GM12878 (cell line): ENCODE data around the gene WRAP73. TPM values are rescaled to one million over a fixed set of nuclear protein-coding genes. Genes with fewer than 3 reads are reported as not detected.
A peak's percentile ranks its signal among the peaks of the same experiment; 100 is the strongest.

Experiments
- ATAC-seq: fragments of 200-7000 bp; cut with Tn5 transposase; 3 replicates; pipeline ENCODE4 v1.9.1; 2020; ENCODE audit warnings: mild to moderate bottlenecking, moderate library complexity
- BruUV-seq: library from RNA; stranded (reverse); fragments of 400-500 nt; replicated peaks from 2 replicates; lab custom pipeline; 2021; lab: Mats Ljungman, UMichigan
- CTCF ChIA-PET: fragments of 300-600 bp; sonication (Branson Sonifier 250); formaldehyde crosslinking; extraction: SDS; loops from one replicate; lab custom pipeline; 2021; ENCODE audit warnings: inconsistent platforms; lab: Yijun Ruan, JAX
- POLR2A ChIA-PET: fragments of 350-600 bp; formaldehyde crosslinking; extraction: SDS; loops from one replicate; lab custom pipeline; 2021; ENCODE audit warnings: inconsistent platforms; lab: Charles Lee
- RAD21 ChIA-PET: fragments of 300-600 bp; sonication (Branson Sonifier 250); formaldehyde crosslinking; loops from one replicate; lab custom pipeline; 2023; ENCODE audit warnings: antibody characterized with exemption; ENCODE audit not compliant: unreplicated experiment; lab: Charles Lee
- SMC1A ChIA-PET: fragments of 300-600 bp; sonication (Branson Sonifier 250); formaldehyde crosslinking; loops from one replicate; lab custom pipeline; 2023; ENCODE audit not compliant: unreplicated experiment, uncharacterized antibody; lab: Charles Lee
- DNase-seq: peaks from one replicate; pipeline ENCODE4 v3.0.0-alpha.2; 2011; ENCODE audit warnings: low read depth, low spot score
- FAIRE-seq: peaks from 3 replicates; lab custom pipeline; 2011; peaks lifted over from hg19 to GRCh38; lab: Jason Lieb, UNC
- H2AFZ ChIP-seq: 2 replicates; pipeline ENCODE4 v1.6.0; 2011; ENCODE audit warnings: low read depth, low read length, control low read depth; ENCODE audit not compliant: control insufficient read depth
- H3K27ac ChIP-seq: 2 replicates; pipeline ENCODE4 v1.5.1; 2011; ENCODE audit warnings: control low read depth; ENCODE audit not compliant: control insufficient read depth, insufficient read depth
- H3K27me3 ChIP-seq, 2 experiments: replicated peaks in 1 of 2; 2 replicates each; pipeline versions ENCODE4 v1.6.0 to v1.6.1; 2011; ENCODE audit warnings: low read length in 1 of 2; ENCODE audit not compliant: control insufficient read depth in 2 of 2, insufficient read depth in 2 of 2
- H3K36me3 ChIP-seq, 2 experiments: 2 replicates each; pipeline ENCODE4 v1.5.1; 2011; ENCODE audit warnings: low read length in 1 of 2; ENCODE audit not compliant: control insufficient read depth in 2 of 2, insufficient read depth in 2 of 2
- H3K4me1 ChIP-seq: 2 replicates; pipeline ENCODE4 v1.6.1; 2011; ENCODE audit warnings: mild to moderate bottlenecking, low read length, moderate library complexity, mixed read lengths; ENCODE audit not compliant: control insufficient read depth, insufficient read depth
- H3K4me2 ChIP-seq: 2 replicates; pipeline ENCODE4 v1.6.0; 2011; ENCODE audit warnings: control low read depth; ENCODE audit not compliant: control insufficient read depth, insufficient read depth
- H3K4me3 ChIP-seq: fragments of 200-600 bp; sonication (generic); 2 replicates; pipeline ENCODE4 v1.5.1; 2016
- H3K79me2 ChIP-seq: 2 replicates; pipeline ENCODE4 v1.6.0; 2011; ENCODE audit warnings: low read length; ENCODE audit not compliant: control insufficient read depth, insufficient read depth
- H3K9ac ChIP-seq: 2 replicates; pipeline ENCODE4 v1.8.0; 2011; ENCODE audit warnings: low read length, control low read depth, mixed read lengths; ENCODE audit not compliant: control insufficient read depth, insufficient read depth
- H3K9me3 ChIP-seq: replicated peaks from 3 replicates; pipeline ENCODE4 v1.5.1; 2011; ENCODE audit warnings: mild to moderate bottlenecking, low read length; ENCODE audit not compliant: control insufficient read depth, insufficient read depth
- H4K20me1 ChIP-seq: 2 replicates; pipeline ENCODE4 v1.6.0; 2011; ENCODE audit not compliant: control insufficient read depth, insufficient read depth
- BHLHE40 ChIP-seq, 2 experiments: fragments of 450-650 bp in 1 of 2; IDR thresholded peaks; 2 replicates each; pipeline ENCODE4 v1.6.1; 2011 to 2017; ENCODE audit warnings: low read depth in 2 of 2, borderline replicate concordance in 1 of 2, improper control_type of control experiment in 1 of 2, low read length in 1 of 2, mild to moderate bottlenecking in 1 of 2
- ESRRA ChIP-seq: IDR thresholded peaks from 2 replicates; pipeline ENCODE4 v1.6.1; 2012; ENCODE audit warnings: mild to moderate bottlenecking, low read length, improper control_type of control experiment
- USF2 ChIP-seq: IDR thresholded peaks from 2 replicates; pipeline ENCODE4 v1.6.1; 2011; ENCODE audit warnings: low read depth, low read length, improper control_type of control experiment, borderline replicate concordance
- WGBS: methylation state at CpG from one replicate; pipeline ENCODE4 v1.1.6; 2016; ENCODE audit warnings: low lambda C conversion rate; ENCODE audit not compliant: insufficient replicate concordance, insufficient coverage; ENCODE audit errors: missing lambda C conversion rate; 5-methylcytosine and 5-hydroxymethylcytosine counted together
- in situ Hi-C: fragments of 300-500 bp; cut with MboI; formaldehyde crosslinking; loops from 9 replicates; pipeline ENCODE4 v1.14.3; 2018; ENCODE audit warnings: mixed read lengths
- intact Hi-C: fragments of 100-400 bp; cut with micrococcal nuclease; formaldehyde crosslinking; loops from one replicate; pipeline ENCODE4 v1.14.2; 2022; ENCODE audit not compliant: unreplicated experiment
- polyA plus RNA-seq, 11 experiments: library from polyadenylated mRNA; depleted of rRNA in 4 of 11; unstranded in 6 of 11; stranded (reverse) in 5 of 11; fragments of >200 nt; fragmentation: Nextera tagmentation in 4 of 11; fragmentation: Illumina TruSeq in 1 of 11; extraction: Ambion mirVana in 4 of 11; extraction: Trizol in 1 of 11; gene quantifications; 1 replicate in 1 of 11; 2 replicates in 10 of 11; pipeline versions ENCODE4 v1.2.1 to v1.2.3, GENCODE V29; 2011 to 2016; ENCODE audit warnings: inconsistent platforms in 2 of 11, missing spikeins in 2 of 11, low read depth in 1 of 11
- total RNA-seq, 4 experiments: library from RNA; depleted of rRNA in 3 of 4; stranded (reverse); fragments of >200 nt in 3 of 4; fragmentation: Illumina TruSeq in 1 of 4; extraction: Trizol in 1 of 4; gene quantifications; 2 replicates each; pipeline versions ENCODE4 v1.2.1 to v1.2.3, GENCODE V29; 2013 to 2021

The WRAP73 gene
- total and polyA plus RNA-seq, 10 of the 15 experiments (the other 5 are each of a cell fraction or from before 2014, with no cell fraction given): 3.2 to 65.8 (median 48.0) TPM

GRCh38 chr1:3609769-3610526, 40.0 kb downstream of the WRAP73 start (continued):
- no peak for TF ChIP-seq USF2

GRCh38 chr1:3609016-3609768, 40.7 kb downstream of the WRAP73 start:
- peak in 1 of 2 experiments; percentile 67; a peak in 2 of 4 replicates for TF ChIP-seq BHLHE40 (IDR thresholded peaks at IDR 0.05; ENCODE audit: borderline replicate concordance in 1 of 2, low read depth in 2 of 2, low read length in 1 of 2)
- no peak for TF ChIP-seq ESRRA
- no peak overlapping the region for H2AFZ ChIP-seq
- ATAC-seq (no peak), FAIRE-seq (no peak), DNase-seq (no peak)
- no peak overlapping the region for H3K9ac ChIP-seq
- H3K4me3 ChIP-seq: no peak overlapping the region
- RAD21 ChIA-PET: no interaction called here
- SMC1A ChIA-PET: no interaction called here
- H3K27ac ChIP-seq: no peak overlapping the region
- no peaks in the 10 kb centered on the region for H4K20me1 ChIP-seq
- intact Hi-C loops (no loop called here), in situ Hi-C loops (no loop called here)
- H3K36me3 ChIP-seq: no peaks in the 10 kb centered on the region
- POLR2A ChIA-PET: no interaction called here
- 29% methylated on average over 22 of the region's 22 CpGs for WGBS
- no peaks in the 10 kb centered on the region for H3K9me3 ChIP-seq
- H3K4me1 ChIP-seq: no peaks in the 10 kb centered on the region
- no peak overlapping the region for H3K4me2 ChIP-seq
- CTCF ChIA-PET: no interaction called here
- no TSS peak for BruUV-seq
- peaks cover 2 to 8% of the 10 kb centered on the region in 2 experiments; a peak in 3 of 4 replicates for H3K27me3 ChIP-seq
- no peaks in the 10 kb centered on the region for H3K79me2 ChIP-seq
